ENCODE measurements around the gene KLHL21.
"Not testable (repeated sequence)": the region's sequence is repeated elsewhere in the genome, so short reads cannot be mapped to it uniquely, and the experiment has no call there.

KLHL21 gene

DNA sequence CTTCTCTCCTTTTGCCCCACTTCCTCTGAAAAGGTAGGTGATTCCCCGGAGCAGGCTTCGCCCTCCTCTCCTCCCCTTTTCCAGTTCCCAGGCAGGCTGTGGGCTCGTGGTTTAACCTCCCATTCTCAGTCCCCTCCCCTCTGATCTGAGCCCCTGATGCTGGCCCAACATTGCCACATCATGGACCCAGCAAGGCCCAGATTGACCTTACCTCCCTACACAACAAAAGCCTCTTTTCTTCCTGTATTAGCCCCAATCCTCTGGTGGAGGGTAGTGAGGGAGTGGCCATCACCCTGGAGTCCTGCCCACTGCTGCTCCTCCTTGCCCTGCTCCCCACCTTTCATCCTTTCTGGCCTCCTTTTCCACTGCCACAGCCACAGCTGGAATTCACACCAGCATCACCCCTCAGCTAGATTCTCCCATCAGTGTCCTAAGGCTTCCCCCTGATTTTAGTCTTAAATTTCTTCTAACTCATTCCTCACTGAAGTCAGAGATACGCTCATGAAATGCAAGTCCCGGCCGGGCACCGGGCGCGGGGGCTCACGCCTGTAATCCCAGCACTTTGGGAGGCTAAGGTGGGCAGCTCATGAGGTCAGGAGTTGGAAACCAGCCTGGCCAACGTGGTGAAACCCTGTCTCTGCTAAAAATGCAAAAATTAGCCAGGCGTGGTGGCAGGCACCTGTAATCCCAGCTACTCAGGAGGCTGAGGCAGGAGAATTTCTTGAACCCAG is 29.9 kb downstream of the KLHL21 start:
- Histone ChIP-seq H3K4me1 (ENCODE audit: control insufficient read depth in 2 of 2, insufficient read depth in 2 of 2, low read length in 2 of 2) (no peaks in the 10 kb centered on the region), H3K36me3 (ENCODE audit: control insufficient read depth in 2 of 2, insufficient read depth in 2 of 2, low read length in 2 of 2) (no peaks in the 10 kb centered on the region), H3K9me3 (ENCODE audit: control insufficient read depth in 2 of 2, low read length in 2 of 2) (no peaks in the 10 kb centered on the region), H3K27me3 (ENCODE audit: control insufficient read depth in 2 of 2, insufficient read depth in 2 of 2, low read length in 2 of 2) (no peaks in the 10 kb centered on the region), H3K4me3 (ENCODE audit: low read length in 2 of 2) (no peak overlapping the region), H3K9ac (ENCODE audit: low read depth in 1 of 2, low read length in 2 of 2) (no peak overlapping the region), H3K27ac (ENCODE audit: low read depth in 2 of 2, low read length in 2 of 2) (no peak overlapping the region)

DNA sequence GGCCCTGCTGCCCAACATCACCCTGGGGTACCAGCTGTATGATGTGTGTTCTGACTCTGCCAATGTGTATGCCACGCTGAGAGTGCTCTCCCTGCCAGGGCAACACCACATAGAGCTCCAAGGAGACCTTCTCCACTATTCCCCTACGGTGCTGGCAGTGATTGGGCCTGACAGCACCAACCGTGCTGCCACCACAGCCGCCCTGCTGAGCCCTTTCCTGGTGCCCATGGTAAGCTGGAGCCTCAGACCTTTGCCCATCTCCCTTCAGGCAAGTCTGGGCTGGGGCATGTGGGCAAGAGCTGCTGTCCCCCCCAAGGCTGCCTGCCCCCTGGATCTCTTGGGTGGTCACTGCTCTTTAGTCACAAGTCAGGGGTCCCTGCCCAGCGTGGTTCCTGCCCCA is 31.7 kb downstream of the KLHL21 start:
- peaks cover 0 to under 1% of the 10 kb centered on the region in 2 donors for H3K27me3 ChIP-seq (ENCODE audit: control insufficient read depth in 2 of 2, insufficient read depth in 2 of 2, low read length in 2 of 2)
- no peak overlapping the region for H3K4me3 ChIP-seq (ENCODE audit: low read length in 2 of 2)
- no peaks in the 10 kb centered on the region for H3K36me3 ChIP-seq (ENCODE audit: control insufficient read depth in 2 of 2, insufficient read depth in 2 of 2, low read length in 2 of 2)
- H3K4me1 ChIP-seq (ENCODE audit: control insufficient read depth in 2 of 2, insufficient read depth in 2 of 2, low read length in 2 of 2) = no peaks in the 10 kb centered on the region
- H3K27ac ChIP-seq (ENCODE audit: low read depth in 2 of 2, low read length in 2 of 2) = no peak overlapping the region
- no peaks in the 10 kb centered on the region for H3K9me3 ChIP-seq (ENCODE audit: control insufficient read depth in 2 of 2, low read length in 2 of 2)
- H3K9ac ChIP-seq (ENCODE audit: low read depth in 1 of 2, low read length in 2 of 2) = no peak overlapping the region

DNA sequence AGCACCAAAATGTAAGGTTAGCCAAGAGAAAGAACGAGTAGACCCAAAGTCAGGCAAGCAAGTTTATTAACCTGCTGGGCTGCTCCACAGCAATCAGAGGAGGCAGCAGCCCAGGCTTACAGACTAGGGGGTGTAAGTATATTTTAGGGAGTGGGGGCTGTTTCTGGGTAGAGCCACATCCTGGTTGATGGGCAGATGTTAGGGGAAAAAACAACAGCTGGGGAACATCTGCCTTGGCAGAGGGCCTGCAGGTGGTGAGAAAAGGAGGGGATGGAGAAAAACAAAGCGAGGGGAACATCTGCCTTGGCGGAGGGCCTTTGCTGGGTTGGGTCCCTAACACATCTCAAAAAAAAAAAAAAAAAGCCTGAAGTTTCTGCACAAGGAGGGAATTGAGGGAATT is 32.6 kb downstream of the KLHL21 start:
- H3K27me3 ChIP-seq (ENCODE audit: control insufficient read depth in 2 of 2, insufficient read depth in 2 of 2, low read length in 2 of 2) = peaks cover 0 to 4% of the 10 kb centered on the region in 2 donors
- no peak overlapping the region for H3K4me3 ChIP-seq (ENCODE audit: low read length in 2 of 2)
- no peak overlapping the region for H3K9ac ChIP-seq (ENCODE audit: low read depth in 1 of 2, low read length in 2 of 2)
- H3K27ac ChIP-seq (ENCODE audit: low read depth in 2 of 2, low read length in 2 of 2) = no peak overlapping the region
- H3K4me1 ChIP-seq (ENCODE audit: control insufficient read depth in 2 of 2, insufficient read depth in 2 of 2, low read length in 2 of 2) = no peaks in the 10 kb centered on the region
- no peaks in the 10 kb centered on the region for H3K36me3 ChIP-seq (ENCODE audit: control insufficient read depth in 2 of 2, insufficient read depth in 2 of 2, low read length in 2 of 2)
- H3K9me3 ChIP-seq (ENCODE audit: control insufficient read depth in 2 of 2, low read length in 2 of 2) = no peaks in the 10 kb centered on the region

DNA sequence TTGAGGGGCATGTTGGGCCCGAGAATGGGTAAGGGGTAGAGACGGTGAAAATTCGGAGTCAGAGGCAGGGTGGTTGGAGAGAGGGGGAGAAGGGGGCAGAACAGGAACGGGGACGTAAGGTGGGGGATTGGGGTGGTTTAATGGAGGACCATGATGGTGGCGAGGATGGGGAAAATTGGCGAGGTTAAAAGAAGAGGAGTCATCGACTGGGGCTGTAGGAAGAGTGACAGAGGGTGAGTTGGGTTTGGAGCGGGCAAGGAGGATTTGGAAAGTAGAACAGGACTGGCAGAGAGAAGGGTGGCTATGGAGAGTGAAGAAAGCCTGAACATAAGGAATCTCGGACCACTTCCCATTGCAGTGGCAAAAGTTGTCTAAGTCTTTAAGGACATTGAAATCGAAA is 33.6 kb downstream of the KLHL21 start:
- Histone ChIP-seq H3K36me3 (ENCODE audit: control insufficient read depth in 2 of 2, insufficient read depth in 2 of 2, low read length in 2 of 2) (no peaks in the 10 kb centered on the region), H3K4me3 (ENCODE audit: low read length in 2 of 2) (no peak overlapping the region), H3K27me3 (ENCODE audit: control insufficient read depth in 2 of 2, insufficient read depth in 2 of 2, low read length in 2 of 2) (peaks cover 0 to 4% of the 10 kb centered on the region in 2 donors), H3K27ac (ENCODE audit: low read depth in 2 of 2, low read length in 2 of 2) (no peak overlapping the region), H3K4me1 (ENCODE audit: control insufficient read depth in 2 of 2, insufficient read depth in 2 of 2, low read length in 2 of 2) (no peaks in the 10 kb centered on the region), H3K9ac (ENCODE audit: low read depth in 1 of 2, low read length in 2 of 2) (no peak overlapping the region), H3K9me3 (ENCODE audit: control insufficient read depth in 2 of 2, low read length in 2 of 2) (no peaks in the 10 kb centered on the region)

DNA sequence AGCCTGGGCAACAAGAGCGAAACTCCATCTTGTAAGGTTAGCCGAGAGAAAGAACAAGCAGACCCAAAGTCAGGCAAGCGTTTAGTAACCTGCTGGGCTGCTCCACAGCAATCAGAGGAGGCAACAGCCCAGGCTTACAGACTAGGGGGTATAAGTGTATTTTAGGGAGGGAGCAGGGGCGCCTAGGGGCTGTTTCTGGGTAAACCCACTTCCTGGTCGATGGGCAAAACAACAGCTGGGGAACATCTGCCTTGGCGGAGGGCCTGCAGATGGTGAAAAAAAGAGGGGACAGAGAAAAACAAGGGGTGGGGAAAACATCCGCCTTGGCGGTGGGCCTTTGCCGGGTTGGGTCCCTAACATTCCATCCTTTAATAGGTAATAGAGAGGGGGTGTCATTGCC is 42.4 kb downstream of the KLHL21 start:
- Histone ChIP-seq H3K36me3 (ENCODE audit: control insufficient read depth in 2 of 2, insufficient read depth in 2 of 2, low read length in 2 of 2) (no peaks in the 10 kb centered on the region), H3K9ac (ENCODE audit: low read depth in 1 of 2, low read length in 2 of 2) (no peak overlapping the region), H3K4me1 (ENCODE audit: control insufficient read depth in 2 of 2, insufficient read depth in 2 of 2, low read length in 2 of 2) (no peaks in the 10 kb centered on the region), H3K4me3 (ENCODE audit: low read length in 2 of 2) (no peak overlapping the region), H3K27ac (ENCODE audit: low read depth in 2 of 2, low read length in 2 of 2) (no peak overlapping the region), H3K9me3 (ENCODE audit: control insufficient read depth in 2 of 2, low read length in 2 of 2) (no peaks in the 10 kb centered on the region), H3K27me3 (ENCODE audit: control insufficient read depth in 2 of 2, insufficient read depth in 2 of 2, low read length in 2 of 2) (peaks cover 0 to 2% of the 10 kb centered on the region in 2 donors)

DNA sequence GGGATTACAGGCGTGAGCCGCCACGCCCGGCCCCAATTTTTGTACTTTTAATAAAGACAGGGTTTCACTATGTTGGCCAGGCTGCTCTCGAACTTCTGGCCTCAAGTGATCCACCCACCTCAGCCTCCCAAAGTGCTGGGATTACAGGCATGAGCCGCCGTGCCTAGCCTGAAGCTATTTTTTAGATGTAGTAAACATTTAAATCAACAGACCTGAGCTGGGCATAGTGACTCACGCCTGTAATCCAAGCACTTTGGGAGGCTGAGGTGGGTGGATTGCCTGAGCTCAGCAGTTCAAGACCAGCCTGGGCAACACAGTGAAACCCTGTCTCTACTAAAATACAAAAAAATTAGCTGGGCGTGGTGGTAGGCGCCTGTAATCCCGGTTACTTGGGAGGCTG is 43.5 kb downstream of the KLHL21 start:
- H3K4me1 ChIP-seq (ENCODE audit: control insufficient read depth in 2 of 2, insufficient read depth in 2 of 2, low read length in 2 of 2); H3K27ac ChIP-seq (ENCODE audit: low read depth in 2 of 2, low read length in 2 of 2); H3K9ac ChIP-seq (ENCODE audit: low read depth in 1 of 2, low read length in 2 of 2); H3K36me3 ChIP-seq (ENCODE audit: control insufficient read depth in 2 of 2, insufficient read depth in 2 of 2, low read length in 2 of 2); H3K9me3 ChIP-seq (ENCODE audit: control insufficient read depth in 2 of 2, low read length in 2 of 2); H3K27me3 ChIP-seq (ENCODE audit: control insufficient read depth in 2 of 2, insufficient read depth in 2 of 2, low read length in 2 of 2); H3K4me3 ChIP-seq (ENCODE audit: low read length in 2 of 2): not testable (repeated sequence)

DNA sequence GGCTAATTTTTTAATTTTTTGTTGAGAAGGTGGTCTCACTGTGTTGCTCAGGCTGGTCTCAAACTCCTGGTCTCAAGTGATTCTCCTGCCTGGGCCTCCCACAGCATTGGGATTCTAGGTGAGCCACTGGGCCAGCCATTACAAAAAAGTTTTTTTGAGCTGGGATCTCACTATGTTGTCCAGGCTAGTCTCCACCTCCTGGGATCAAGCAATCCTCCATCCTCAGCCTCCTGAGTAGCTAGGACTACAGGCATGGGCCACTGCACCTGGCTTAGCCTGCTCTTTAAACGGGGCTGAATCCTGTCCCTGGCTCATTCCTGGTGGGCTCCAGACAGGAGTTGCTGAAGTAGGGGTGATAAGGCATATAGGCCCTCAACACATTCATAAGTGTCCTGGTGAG is 45.1 kb downstream of the KLHL21 start:
- Histone ChIP-seq H3K4me1 (ENCODE audit: control insufficient read depth in 2 of 2, insufficient read depth in 2 of 2, low read length in 2 of 2) (peaks cover 8 to 13% of the 10 kb centered on the region in 2 donors), H3K36me3 (ENCODE audit: control insufficient read depth in 2 of 2, insufficient read depth in 2 of 2, low read length in 2 of 2) (no peaks in the 10 kb centered on the region), H3K4me3 (ENCODE audit: low read length in 2 of 2) (no peak overlapping the region), H3K9me3 (ENCODE audit: control insufficient read depth in 2 of 2, low read length in 2 of 2) (no peaks in the 10 kb centered on the region), H3K27me3 (ENCODE audit: control insufficient read depth in 2 of 2, insufficient read depth in 2 of 2, low read length in 2 of 2) (peaks cover 0 to 2% of the 10 kb centered on the region in 2 donors), H3K27ac (ENCODE audit: low read depth in 2 of 2, low read length in 2 of 2) (no peak overlapping the region), H3K9ac (ENCODE audit: low read depth in 1 of 2, low read length in 2 of 2) (no peak overlapping the region)

DNA sequence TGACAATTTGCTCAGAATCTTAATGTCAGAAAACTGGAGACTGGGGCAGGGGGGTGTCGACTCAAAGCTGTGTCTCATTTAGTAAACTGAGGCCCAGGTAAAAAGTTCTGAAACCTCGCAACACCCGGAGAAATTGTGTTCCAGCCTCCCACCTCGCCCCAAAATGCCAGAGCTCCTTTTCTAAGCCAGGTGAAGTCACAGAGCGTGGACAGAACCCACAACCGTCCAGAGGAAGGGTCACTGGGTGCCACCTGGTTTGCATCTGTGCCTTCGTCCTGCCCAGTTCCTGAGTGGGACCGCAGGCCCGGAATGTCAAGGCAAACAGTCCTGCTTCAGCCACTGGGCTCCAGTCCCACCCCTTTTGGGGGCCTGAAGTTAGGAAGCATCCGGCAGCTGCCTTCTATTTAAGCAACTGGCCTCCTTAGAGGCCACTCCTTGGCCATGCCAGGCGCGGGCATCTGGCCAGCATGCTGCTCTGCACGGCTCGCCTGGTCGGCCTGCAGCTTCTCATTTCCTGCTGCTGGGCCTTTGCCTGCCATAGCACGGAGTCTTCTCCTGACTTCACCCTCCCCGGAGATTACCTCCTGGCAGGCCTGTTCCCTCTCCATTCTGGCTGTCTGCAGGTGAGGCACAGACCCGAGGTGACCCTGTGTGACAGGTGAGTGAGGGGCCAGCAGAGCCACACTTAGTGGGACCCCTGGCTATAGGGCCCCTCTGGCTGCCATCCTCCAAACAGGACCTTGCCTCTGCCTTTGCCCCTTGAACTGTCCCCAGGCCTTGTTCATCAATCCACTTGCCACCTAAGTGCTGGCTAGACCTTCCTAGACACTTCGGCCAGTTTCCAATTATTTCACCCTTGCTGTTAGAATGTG is 47.5 kb downstream of the KLHL21 start, which contains the start of gene TAS1R1:
TAS1R1 (plus strand) TSS at position 401 of the 872 bp plus-strand sequence; CDS start at position 468, 67 bp downstream.
- peak within 1 kb of the TSS in 1 of 2 donors; percentile 16 for H3K27ac ChIP-seq (ENCODE audit: low read depth in 2 of 2, low read length in 2 of 2)
- peak within 1 kb of the TSS; percentile 79 to 87 for H3K9ac ChIP-seq (ENCODE audit: low read depth in 1 of 2, low read length in 2 of 2)
- no peaks in the 10 kb centered on the region for H3K27me3 ChIP-seq (ENCODE audit: control insufficient read depth in 2 of 2, insufficient read depth in 2 of 2, low read length in 2 of 2)

DNA sequence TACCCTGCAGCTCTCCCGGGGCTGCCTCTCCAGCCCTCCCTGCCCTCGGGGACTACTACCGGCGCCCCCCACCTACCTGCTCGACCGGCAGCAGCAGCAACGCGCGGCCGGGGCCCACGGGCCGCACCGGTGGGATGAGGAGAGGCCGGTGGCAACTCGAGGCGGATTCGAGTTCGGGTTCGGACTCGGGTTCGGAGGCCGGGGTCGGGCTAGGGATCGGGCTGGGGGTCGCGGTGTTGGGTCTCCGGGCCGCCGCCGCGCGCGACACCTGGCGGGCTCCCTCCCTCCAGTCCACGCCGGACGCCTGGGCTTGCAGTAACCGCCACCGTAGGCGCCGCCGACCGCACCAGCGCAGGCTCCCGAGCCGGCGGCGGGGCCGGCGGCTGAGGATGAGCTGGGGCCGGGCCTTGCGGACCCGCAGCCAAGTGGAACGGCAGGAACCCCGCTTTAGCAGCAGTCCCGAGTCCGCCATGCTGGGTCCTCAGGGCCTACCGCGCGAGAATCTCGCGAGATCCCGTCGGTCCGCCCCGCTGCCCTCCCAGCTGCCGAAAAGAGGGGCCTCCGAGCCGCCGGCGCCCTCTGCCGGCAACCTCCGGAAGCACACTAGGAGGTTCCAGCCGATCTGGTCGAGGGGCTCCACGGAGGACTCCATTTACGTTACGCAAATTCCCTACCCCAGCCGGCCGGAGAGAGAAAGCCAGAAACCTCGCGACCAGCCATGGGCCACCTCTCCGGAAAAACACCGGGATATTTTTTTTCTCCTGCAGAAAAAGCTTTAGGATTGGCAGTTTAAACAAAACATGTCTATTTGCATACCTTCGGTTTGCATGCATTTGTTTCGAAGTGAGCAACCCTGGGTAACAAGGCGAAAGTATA is 48.4 kb downstream of the KLHL21 start, which contains the start of gene NOL9:
NOL9 (minus strand) TSS at position 483 of the 876 bp plus-strand sequence; CDS start at position 472, 11 bp downstream.
- H3K4me3 ChIP-seq (ENCODE audit: low read length in 2 of 2) = peak within 1 kb of the TSS; percentile 88 to 91
- no peaks in the 10 kb centered on the region for H3K27me3 ChIP-seq (ENCODE audit: control insufficient read depth in 2 of 2, insufficient read depth in 2 of 2, low read length in 2 of 2)
- peak within 1 kb of the TSS; percentile 79 to 87 for H3K9ac ChIP-seq (ENCODE audit: low read depth in 1 of 2, low read length in 2 of 2)
- H3K27ac ChIP-seq (ENCODE audit: low read depth in 2 of 2, low read length in 2 of 2) = peak within 1 kb of the TSS in 1 of 2 donors; percentile 16
- peaks cover 8 to 16% of the 10 kb centered on the region in 2 donors for H3K4me1 ChIP-seq (ENCODE audit: control insufficient read depth in 2 of 2, insufficient read depth in 2 of 2, low read length in 2 of 2)
- H3K36me3 ChIP-seq (ENCODE audit: control insufficient read depth in 2 of 2, insufficient read depth in 2 of 2, low read length in 2 of 2) = peaks cover 5 to 12% of the 10 kb centered on the region in 2 donors
- H3K9me3 ChIP-seq (ENCODE audit: control insufficient read depth in 2 of 2, low read length in 2 of 2) = no peaks in the 10 kb centered on the region

More for the DNA sequence above, 47.5 kb downstream of the KLHL21 start, which contains the start of gene TAS1R1:
- Histone ChIP-seq H3K4me3 (ENCODE audit: low read length in 2 of 2) (peak within 1 kb of the TSS; percentile 88 to 91), H3K9me3 (ENCODE audit: control insufficient read depth in 2 of 2, low read length in 2 of 2) (no peaks in the 10 kb centered on the region), H3K4me1 (ENCODE audit: control insufficient read depth in 2 of 2, insufficient read depth in 2 of 2, low read length in 2 of 2) (peaks cover 8 to 16% of the 10 kb centered on the region in 2 donors), H3K36me3 (ENCODE audit: control insufficient read depth in 2 of 2, insufficient read depth in 2 of 2, low read length in 2 of 2) (peaks cover 0 to 7% of the 10 kb centered on the region in 2 donors)
